Adrenal gland (tissue), 12 donors: Measurements from ENCODE around the gene NR2C1. TPM values are rescaled to one million over a fixed set of nuclear protein-coding genes. Genes with fewer than 3 reads are reported as not detected.
A peak's percentile ranks its signal among the peaks of the same experiment; 100 is the strongest.

Source experiments
- DNase-seq, 7 donors: peaks; one replicate each; pipeline ENCODE4 v3.0.0-alpha.2; 2019 to 2020
- H3K27ac ChIP-seq, 5 donors: fragments of 200-600 bp; sonication (generic) in 4 of 5; 1 replicate in 3 of 5; 2 replicates in 2 of 5; pipeline versions ENCODE4 v1.5.1 to v1.8.0; 2016 to 2020; ENCODE audit warnings: mild to moderate bottlenecking in 1 of 5
- H3K27me3 ChIP-seq: fragments of 200-600 bp; 2 replicates; pipeline ENCODE4 v1.8.0; 2021
- H3K36me3 ChIP-seq, 2 donors: fragments of 200-600 bp; replicated peaks in 1 of 2; 1 replicate in 1 of 2; 2 replicates in 1 of 2; pipeline versions ENCODE4 v1.5.1 to v1.8.0; 2018 to 2022
- H3K4me1 ChIP-seq, 2 donors: fragments of 200-600 bp; replicated peaks in 1 of 2; 1 replicate in 1 of 2; 2 replicates in 1 of 2; pipeline versions ENCODE4 v1.5.1 to v1.8.0; 2018 to 2021
- H3K4me3 ChIP-seq, 4 donors: fragments of 200-600 bp; sonication (generic) in 3 of 4; one replicate each; pipeline ENCODE4 v1.5.1; 2016 to 2018
- H3K9me3 ChIP-seq, 3 donors: fragments of 200-600 bp; sonication (generic) in 1 of 3; replicated peaks in 1 of 3; 1 replicate in 2 of 3; 2 replicates in 1 of 3; pipeline versions ENCODE4 v1.5.1 to v1.8.0; 2016 to 2021
- CTCF ChIP-seq, 6 experiments: fragments of 450-650 bp in 4 of 6; fragments of 200-600 bp in 2 of 6; sonication (generic) in 1 of 6; IDR thresholded peaks; 1 replicate in 5 of 6; 2 replicates in 1 of 6; pipeline versions ENCODE4 v1.5.1 to v1.8.0; 2016 to 2021; ENCODE audit warnings: antibody characterized with exemption in 6 of 6, mild to moderate bottlenecking in 2 of 6, moderate library complexity in 1 of 6
- POLR2A ChIP-seq, 2 donors: fragments of 450-650 bp; IDR thresholded peaks; one replicate each; pipeline ENCODE4 v1.6.1; 2017; ENCODE audit warnings: antibody characterized with exemption in 2 of 2, mild to moderate bottlenecking in 2 of 2, moderate library complexity in 1 of 2
- WGBS, 4 donors: extraction: QIAGEN DNeasy Blood & Tissue Kit in 2 of 4; methylation state at CpG; one replicate each; pipeline versions ENCODE4 v1.1.5 to v1.1.7; 2013 to 2017; 5-methylcytosine and 5-hydroxymethylcytosine counted together
- intact Hi-C, 2 donors: fragments of 100-400 bp; cut with DNase I; formaldehyde crosslinking; loops; one replicate each; pipeline versions ENCODE4 v1.14.1 to v1.15.0; 2022 to 2023
- polyA plus RNA-seq, 3 donors: library from polyadenylated mRNA; stranded (reverse); fragments of 200-250 nt in 2 of 3; fragments of 350-450 nt in 1 of 3; fragmentation: Illumina TruSeq in 1 of 3; extraction: RNeasy Lipid Tissue Mini Kit (QIAGEN cat#74804) in 1 of 3; gene quantifications; one replicate each; pipeline ENCODE4 v1.2.3, GENCODE V29; 2013 to 2014
- total RNA-seq, 9 donors: library from RNA; depleted of rRNA in 4 of 9; stranded (reverse); fragments of >200 nt in 4 of 9; fragments of 120-200 nt in 1 of 9; fragmentation: NEBNext Ultra II Directional in 1 of 9; extraction: Animal tissue kit (Norgen Biotek cat#: 25700) in 1 of 9; gene quantifications; one replicate each; pipeline versions ENCODE4 v1.1.0 to v1.2.4, GENCODE V29; 2013 to 2023
- donor health status: healthy with polysubstance abuse.
- donor health status: Bipolar disorder and iron deficiency.
- donor health status: DM: yes; HTN: yes; CAD: no.
- donor health status: DM: no; HTN: no; CAD: no.
- donor health status: DM: no; HTN: no; CAD: no.
- donor health status: DM: yes; HTN: yes; CAD: no.

Gene NR2C1
- total and polyA plus RNA-seq, 12 donors: 19.8 to 300 (median 45.6) TPM

GRCh38 chr12:95085612-95086011 lies 12.2 kb upstream of the NR2C1 start:
- Histone ChIP-seq H3K27me3 (no peaks in the 10 kb centered on the region), H3K27ac (no peak overlapping the region), H3K36me3 (peaks cover 0 to 10% of the 10 kb centered on the region in 2 donors), H3K9me3 (no peaks in the 10 kb centered on the region), H3K4me1 (peaks cover 0 to 21% of the 10 kb centered on the region in 2 donors), H3K4me3 (no peak overlapping the region)
- no peak for DNase-seq
- no peak for TF ChIP-seq CTCF (IDR thresholded peaks at IDR 0.05)
- no peak for TF ChIP-seq POLR2A (IDR thresholded peaks at IDR 0.05)
- intact Hi-C loops: no loop called here

- Histone ChIP-seq H3K9me3 (no peaks in the 10 kb centered on the region), H3K36me3 (peaks cover 0 to 1% of the 10 kb centered on the region in 2 donors), H3K27me3 (no peaks in the 10 kb centered on the region), H3K4me3 (no peak overlapping the region), H3K27ac (peak overlapping the region in 4 of 5 donors; percentile 24 to 83 (median 48)), H3K4me1 (peaks cover 0 to 21% of the 10 kb centered on the region in 2 donors)
- 38 to 56% (median 47%) methylated on average over 4 of the region's 4 CpGs for whole genome bisulfite sequencing, 4 donors
- DNase-seq: peak in 3 of 7 donors; percentile 21 to 65 (median 43)
- no peak for TF ChIP-seq POLR2A (IDR thresholded peaks at IDR 0.05)
- TF ChIP-seq CTCF (IDR thresholded peaks at IDR 0.05): no peak
- intact Hi-C loops: no loop called here
These were observed 10.5 kb upstream of the NR2C1 start for GRCh38 chr12:95083938-95084337.

- DNase-seq: no peak
- TF ChIP-seq POLR2A (IDR thresholded peaks at IDR 0.05) (no peak), CTCF (IDR thresholded peaks at IDR 0.05) (no peak)
- H3K36me3 ChIP-seq: no peaks in the 10 kb centered on the region
- intact Hi-C loops: no loop called here
- peak overlapping the region in 3 of 5 donors; percentile 35 to 83 (median 61) for H3K27ac ChIP-seq
- no peak overlapping the region for H3K4me3 ChIP-seq
- H3K4me1 ChIP-seq: peaks cover 0 to 21% of the 10 kb centered on the region in 2 donors
- no peaks in the 10 kb centered on the region for H3K9me3 ChIP-seq
- H3K27me3 ChIP-seq: no peaks in the 10 kb centered on the region
These were observed 10.1 kb upstream of the NR2C1 start for GRCh38 chr12:95083471-95083870.

GRCh38 chr12:95077341-95077740 lies 3.9 kb upstream of the NR2C1 start:
- Histone ChIP-seq H3K36me3 (no peaks in the 10 kb centered on the region), H3K4me1 (peaks cover 4 to 8% of the 10 kb centered on the region in 2 donors), H3K9me3 (no peaks in the 10 kb centered on the region), H3K27me3 (no peaks in the 10 kb centered on the region), H3K27ac (no peak overlapping the region), H3K4me3 (no peak overlapping the region)
- no peak for DNase-seq
- TF ChIP-seq POLR2A (IDR thresholded peaks at IDR 0.05): no peak
- no peak for TF ChIP-seq CTCF (IDR thresholded peaks at IDR 0.05)
- intact Hi-C loops: no loop called here
- 84 to 89% (median 85%) methylated on average over 4 of the region's 4 CpGs for WGBS, 4 donors
